AG10803 (cell line): ENCODE measurements around the gene HSF2.

Source experiments
- DNase-seq: peaks from one replicate; pipeline ENCODE4 v3.0.0; 2010; ENCODE audit warnings: low read depth
- H3K4me3 ChIP-seq: 2 replicates; pipeline ENCODE4 v1.5.1; 2011; ENCODE audit warnings: mild to moderate bottlenecking, low read length, control low read depth
- CTCF ChIP-seq: conservative IDR thresholded peaks from 2 replicates; pipeline ENCODE4 v1.5.1; 2011; ENCODE audit warnings: mild to moderate bottlenecking, low read length, control low read depth, inconsistent platforms

HSF2 gene

GRCh38 chr6:122400121-122400450 lies 634 bp downstream of the HSF2 start:
- TF ChIP-seq CTCF: no peak
- peak; percentile 8 for DNase-seq
- peak overlapping the region; percentile 96 for H3K4me3 ChIP-seq

- no peak for TF ChIP-seq CTCF
- no peak for DNase-seq
- peak overlapping the region; percentile 96 for H3K4me3 ChIP-seq
Observed at GRCh38 chr6:122400462-122401089, 1.1 kb downstream of the HSF2 start.

GRCh38 chr6:122401104-122401503 lies 1.7 kb downstream of the HSF2 start:
- H3K4me3 ChIP-seq: no peak overlapping the region
- no peak for DNase-seq
- no peak for TF ChIP-seq CTCF

GRCh38 chr6:122404444-122404843 lies 5.0 kb downstream of the HSF2 start:
- no peak for TF ChIP-seq CTCF
- DNase-seq: no peak
- H3K4me3 ChIP-seq: no peak overlapping the region

GRCh38 chr6:122405417-122405816 lies 6.0 kb downstream of the HSF2 start:
- peak; percentile 9 for DNase-seq
- TF ChIP-seq CTCF: peak; percentile 28; the same call in 1 of the 2 replicates
- H3K4me3 ChIP-seq: no peak overlapping the region

- TF ChIP-seq CTCF: no peak
- DNase-seq: no peak
Observed at GRCh38 chr6:122406187-122406586, 6.7 kb downstream of the HSF2 start.

GRCh38 chr6:122407712-122408111 lies 8.3 kb downstream of the HSF2 start:
- no peak for TF ChIP-seq CTCF
- no peak for DNase-seq
- no peak overlapping the region for H3K4me3 ChIP-seq

More at GRCh38 chr6:122406187-122406586, 6.7 kb downstream of the HSF2 start:
- H3K4me3 ChIP-seq: no peak overlapping the region
